ENCODE data around the gene NXPH3. TPM values are rescaled to one million over a fixed set of nuclear protein-coding genes. Genes with fewer than 3 reads are reported as not detected.

The NXPH3 gene
- total and polyA plus RNA-seq, 2 donors (not counting 1 experiment from before 2014, with no cell fraction given), result not detected

- ChIA-PET POLR2A (no interaction called here), CTCF (interaction anchor here (0.7 kb wide), 1 partner anchor 21 kb away, joined by 3 read pairs; no protein-coding TSS in a partner anchor)
- no peak overlapping the region for H3K27ac Mint-ChIP-seq
- Histone ChIP-seq H3K9ac (ENCODE audit: low read length) (no peak overlapping the region), H4K20me1 (ENCODE audit: control insufficient read depth, insufficient read depth, low read length, poor library complexity, severe bottlenecking) (no peaks in the 10 kb centered on the region), H3K27ac (ENCODE audit: low read length in 2 of 2) (no peak overlapping the region), H2AFZ (ENCODE audit: insufficient read depth, low read depth, low read length, poor library complexity, severe bottlenecking) (no peak overlapping the region), H3K4me2 (replicated peaks; ENCODE audit: low read depth, low read length, poor library complexity, severe bottlenecking) (no peak overlapping the region), H3K4me3 (ENCODE audit: control extremely low read depth in 1 of 5, extremely low read depth in 1 of 5, insufficient read depth in 1 of 5, low read depth in 2 of 5, low read length in 4 of 5) (no peak overlapping the region), H3K27me3 (replicated peaks in 1 of 4; ENCODE audit: control extremely low read depth in 1 of 4, control insufficient read depth in 3 of 4, insufficient read depth in 4 of 4, low read length in 3 of 4) (no peaks in the 10 kb centered on the region), H3K79me2 (ENCODE audit: control insufficient read depth, insufficient read depth, low read length) (no peaks in the 10 kb centered on the region), H3K36me3 (replicated peaks in 1 of 2; ENCODE audit: control extremely low read depth in 1 of 2, control insufficient read depth in 1 of 2, extremely low read depth in 1 of 2, insufficient read depth in 2 of 2, low read length in 1 of 2) (peaks cover 0 to 6% of the 10 kb centered on the region in 2 experiments), H3K4me1 (ENCODE audit: control insufficient read depth in 2 of 2, insufficient read depth in 2 of 2, low read length in 2 of 2) (no peaks in the 10 kb centered on the region), H3K9me3 (ENCODE audit: control extremely low read depth in 1 of 3, control insufficient read depth in 2 of 3, insufficient read depth in 1 of 3, low read length in 2 of 3) (no peaks in the 10 kb centered on the region)
- H3K4me1 Mint-ChIP-seq, result no peaks in the 10 kb centered on the region
- intact Hi-C loops (cut with micrococcal nuclease), result no loop called here
- DNase-seq (no peak), ATAC-seq (ENCODE audit: low read depth) (no peak)
- H3K9me3 Mint-ChIP-seq (ENCODE audit: insufficient read depth), result no peaks in the 10 kb centered on the region
- H3K4me3 Mint-ChIP-seq, result no peak overlapping the region
- 92% methylated on average over 4 of the region's 4 CpGs for WGBS (ENCODE audit: insufficient coverage)
- TF ChIP-seq, protein P1, sequence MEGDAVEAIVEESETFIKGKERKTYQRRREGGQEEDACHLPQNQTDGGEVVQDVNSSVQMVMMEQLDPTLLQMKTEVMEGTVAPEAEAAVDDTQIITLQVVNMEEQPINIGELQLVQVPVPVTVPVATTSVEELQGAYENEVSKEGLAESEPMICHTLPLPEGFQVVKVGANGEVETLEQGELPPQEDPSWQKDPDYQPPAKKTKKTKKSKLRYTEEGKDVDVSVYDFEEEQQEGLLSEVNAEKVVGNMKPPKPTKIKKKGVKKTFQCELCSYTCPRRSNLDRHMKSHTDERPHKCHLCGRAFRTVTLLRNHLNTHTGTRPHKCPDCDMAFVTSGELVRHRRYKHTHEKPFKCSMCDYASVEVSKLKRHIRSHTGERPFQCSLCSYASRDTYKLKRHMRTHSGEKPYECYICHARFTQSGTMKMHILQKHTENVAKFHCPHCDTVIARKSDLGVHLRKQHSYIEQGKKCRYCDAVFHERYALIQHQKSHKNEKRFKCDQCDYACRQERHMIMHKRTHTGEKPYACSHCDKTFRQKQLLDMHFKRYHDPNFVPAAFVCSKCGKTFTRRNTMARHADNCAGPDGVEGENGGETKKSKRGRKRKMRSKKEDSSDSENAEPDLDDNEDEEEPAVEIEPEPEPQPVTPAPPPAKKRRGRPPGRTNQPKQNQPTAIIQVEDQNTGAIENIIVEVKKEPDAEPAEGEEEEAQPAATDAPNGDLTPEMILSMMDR (IDR thresholded peaks at IDR 0.05), result no peak
- TF ChIP-seq EZH2 (IDR thresholded peaks at IDR 0.05; ENCODE audit: borderline replicate concordance, insufficient read depth, low read depth, low read length, poor library complexity, severe bottlenecking), result no peak
- H3K27me3 Mint-ChIP-seq, result no peaks in the 10 kb centered on the region
These were observed 15.2 kb downstream of the NXPH3 start for GRCh38 chr17:49590874-49591273.

- H3K4me2 ChIP-seq (replicated peaks; ENCODE audit: low read depth, low read length, poor library complexity, severe bottlenecking), result no peak overlapping the region
- Mint-ChIP-seq H3K27me3 (no peaks in the 10 kb centered on the region), H3K4me1 (no peaks in the 10 kb centered on the region), H3K27ac (no peak overlapping the region), H3K4me3 (no peak overlapping the region), H3K9me3 (ENCODE audit: insufficient read depth) (no peaks in the 10 kb centered on the region)
- H3K27ac ChIP-seq (ENCODE audit: low read length in 2 of 2), result no peak overlapping the region
- no peak for TF ChIP-seq EZH2 (IDR thresholded peaks at IDR 0.05; ENCODE audit: borderline replicate concordance, insufficient read depth, low read depth, low read length, poor library complexity, severe bottlenecking)
- TF ChIP-seq, protein P1 (IDR thresholded peaks at IDR 0.05), result no peak
- H2AFZ ChIP-seq (ENCODE audit: insufficient read depth, low read depth, low read length, poor library complexity, severe bottlenecking), result no peak overlapping the region
- H3K27me3 ChIP-seq (replicated peaks in 1 of 4; ENCODE audit: control extremely low read depth in 1 of 4, control insufficient read depth in 3 of 4, insufficient read depth in 4 of 4, low read length in 3 of 4), result no peaks in the 10 kb centered on the region
- ChIA-PET POLR2A (no interaction called here), CTCF (interaction anchor here (0.9 kb wide), 1 partner anchor 21 kb away, joined by 3 read pairs; no protein-coding TSS in a partner anchor)
- ATAC-seq (ENCODE audit: low read depth), result no peak
- no peak overlapping the region for H3K9ac ChIP-seq (ENCODE audit: low read length)
- H3K4me3 ChIP-seq (ENCODE audit: control extremely low read depth in 1 of 5, extremely low read depth in 1 of 5, insufficient read depth in 1 of 5, low read depth in 2 of 5, low read length in 4 of 5), result no peak overlapping the region
- no peak for DNase-seq
- no peaks in the 10 kb centered on the region for H3K79me2 ChIP-seq (ENCODE audit: control insufficient read depth, insufficient read depth, low read length)
- no peaks in the 10 kb centered on the region for H4K20me1 ChIP-seq (ENCODE audit: control insufficient read depth, insufficient read depth, low read length, poor library complexity, severe bottlenecking)
- no peaks in the 10 kb centered on the region for H3K4me1 ChIP-seq (ENCODE audit: control insufficient read depth in 2 of 2, insufficient read depth in 2 of 2, low read length in 2 of 2)
- intact Hi-C loops (cut with micrococcal nuclease), result no loop called here
- peaks cover 0 to 19% of the 10 kb centered on the region in 2 experiments for H3K36me3 ChIP-seq (replicated peaks in 1 of 2; ENCODE audit: control extremely low read depth in 1 of 2, control insufficient read depth in 1 of 2, extremely low read depth in 1 of 2, insufficient read depth in 2 of 2, low read length in 1 of 2)
- WGBS (ENCODE audit: insufficient coverage), result 100% methylated on average over 3 of the region's 3 CpGs
- no peaks in the 10 kb centered on the region for H3K9me3 ChIP-seq (ENCODE audit: control extremely low read depth in 1 of 3, control insufficient read depth in 2 of 3, insufficient read depth in 1 of 3, low read length in 2 of 3)
These were observed 16.6 kb downstream of the NXPH3 start for GRCh38 chr17:49592263-49592662.

Data from B cell (primary cell).